Stimulated activated naive CD8-positive, alpha-beta T cell treated with anti-CD3 and anti-CD28 coated beads, Interleukin-15, Interleukin-2, amounts not matched to agents 100 ng/mL and 50 ng/mL, for 24 hours (primary cell): ENCODE data around the gene TMEM179B.

Experiments used
- H3K27ac Mint-ChIP-seq: one replicate; pipeline ENCODE4 v1.8.0; 2021; ENCODE audit warnings: mild to moderate bottlenecking, mixed read lengths
- H3K27me3 Mint-ChIP-seq: one replicate; pipeline ENCODE4 v1.8.0; 2021; ENCODE audit warnings: mixed read lengths
- H3K36me3 Mint-ChIP-seq: one replicate; pipeline ENCODE4 v1.8.0; 2021; ENCODE audit warnings: low read depth, mixed read lengths
- H3K4me1 Mint-ChIP-seq: one replicate; pipeline ENCODE4 v1.8.0; 2021; ENCODE audit warnings: low read depth, mixed read lengths
- H3K4me3 Mint-ChIP-seq: one replicate; pipeline ENCODE4 v1.8.0; 2021; ENCODE audit warnings: mild to moderate bottlenecking, mixed read lengths
- H3K9me3 Mint-ChIP-seq: one replicate; pipeline ENCODE4 v1.8.0; 2021; ENCODE audit warnings: mixed read lengths

The TMEM179B gene

GRCh38 chr11:62775646-62776045, 11.6 kb upstream of the TMEM179B start:
- H3K4me1 Mint-ChIP-seq, result peaks cover 29% of the 10 kb centered on the region
- no peak overlapping the region for H3K27ac Mint-ChIP-seq

GRCh38 chr11:62777389-62777788, 9.8 kb upstream of the TMEM179B start:
- Mint-ChIP-seq H3K27me3 (no peaks in the 10 kb centered on the region), H3K9me3 (no peaks in the 10 kb centered on the region), H3K27ac (peak overlapping the region; percentile 75), H3K4me3 (no peak overlapping the region), H3K4me1 (peaks cover 21% of the 10 kb centered on the region), H3K36me3 (peaks cover 21% of the 10 kb centered on the region)

More at GRCh38 chr11:62775646-62776045, 11.6 kb upstream of the TMEM179B start:
- no peak overlapping the region for H3K4me3 Mint-ChIP-seq
- H3K27me3 Mint-ChIP-seq, result no peaks in the 10 kb centered on the region
- H3K36me3 Mint-ChIP-seq, result peaks cover 21% of the 10 kb centered on the region
- H3K9me3 Mint-ChIP-seq, result no peaks in the 10 kb centered on the region

- Mint-ChIP-seq H3K4me3 (no peak overlapping the region), H3K36me3 (peaks cover 28% of the 10 kb centered on the region)
These were observed 8.8 kb upstream of the TMEM179B start for GRCh38 chr11:62778441-62778840.

GRCh38 chr11:62782753-62783152, 4.4 kb upstream of the TMEM179B start:
- peaks cover 18% of the 10 kb centered on the region for H3K4me1 Mint-ChIP-seq
- H3K9me3 Mint-ChIP-seq, result no peaks in the 10 kb centered on the region
- peaks cover 23% of the 10 kb centered on the region for H3K36me3 Mint-ChIP-seq
- no peaks in the 10 kb centered on the region for H3K27me3 Mint-ChIP-seq
- no peak overlapping the region for H3K27ac Mint-ChIP-seq
- no peak overlapping the region for H3K4me3 Mint-ChIP-seq

More at GRCh38 chr11:62778441-62778840, 8.8 kb upstream of the TMEM179B start:
- Mint-ChIP-seq H3K4me1 (peaks cover 20% of the 10 kb centered on the region), H3K9me3 (no peaks in the 10 kb centered on the region), H3K27ac (no peak overlapping the region), H3K27me3 (no peaks in the 10 kb centered on the region)

GRCh38 chr11:62786318-62787004, 741 bp upstream of the TMEM179B start:
- no peaks in the 10 kb centered on the region for H3K27me3 Mint-ChIP-seq
- no peaks in the 10 kb centered on the region for H3K9me3 Mint-ChIP-seq
- peaks cover 45% of the 10 kb centered on the region for H3K36me3 Mint-ChIP-seq
- peak overlapping the region; percentile 87 for H3K4me3 Mint-ChIP-seq
- H3K4me1 Mint-ChIP-seq, result peaks cover 44% of the 10 kb centered on the region
- H3K27ac Mint-ChIP-seq, result peak overlapping the region; percentile 92

- Mint-ChIP-seq H3K4me1 (peaks cover 54% of the 10 kb centered on the region), H3K36me3 (peaks cover 55% of the 10 kb centered on the region)
These were observed 1.8 kb downstream of the TMEM179B start for GRCh38 chr11:62788991-62789390.

GRCh38 chr11:62789576-62789975, 2.4 kb downstream of the TMEM179B start:
- Mint-ChIP-seq H3K4me3 (peak overlapping the region; percentile 94), H3K36me3 (peaks cover 61% of the 10 kb centered on the region), H3K9me3 (no peaks in the 10 kb centered on the region), H3K27me3 (no peaks in the 10 kb centered on the region), H3K4me1 (peaks cover 54% of the 10 kb centered on the region), H3K27ac (peak overlapping the region; percentile 92)

More at GRCh38 chr11:62788991-62789390, 1.8 kb downstream of the TMEM179B start:
- Mint-ChIP-seq H3K4me3 (peak overlapping the region; percentile 94), H3K27me3 (no peaks in the 10 kb centered on the region), H3K27ac (peak overlapping the region; percentile 92), H3K9me3 (no peaks in the 10 kb centered on the region)

GRCh38 chr11:62791501-62792201, 4.4 kb downstream of the TMEM179B start, which contains the start of gene TMEM223:
TMEM223 (minus strand) TSS chr11:62792006; CDS start chr11:62791994, 12 bp downstream.
- Mint-ChIP-seq H3K4me1 (peaks cover 46% of the 10 kb centered on the region), H3K36me3 (peaks cover 78% of the 10 kb centered on the region), H3K9me3 (no peaks in the 10 kb centered on the region)

GRCh38 chr11:62792202-62792575, 5.0 kb downstream of the TMEM179B start:
- no peaks in the 10 kb centered on the region for H3K27me3 Mint-ChIP-seq
- peak overlapping the region; percentile 94 for H3K4me3 Mint-ChIP-seq
- peaks cover 83% of the 10 kb centered on the region for H3K36me3 Mint-ChIP-seq
- H3K27ac Mint-ChIP-seq, result peak overlapping the region; percentile 83
- H3K9me3 Mint-ChIP-seq, result no peaks in the 10 kb centered on the region
- peaks cover 46% of the 10 kb centered on the region for H3K4me1 Mint-ChIP-seq

More at GRCh38 chr11:62791501-62792201, 4.4 kb downstream of the TMEM179B start, which contains the start of gene TMEM223:
- peak within 1 kb of the TSS; percentile 94 for H3K4me3 Mint-ChIP-seq
- no peaks in the 10 kb centered on the region for H3K27me3 Mint-ChIP-seq
- peak within 1 kb of the TSS; percentile 83 for H3K27ac Mint-ChIP-seq

GRCh38 chr11:62794201-62794775, 7.1 kb downstream of the TMEM179B start:
- H3K4me1 Mint-ChIP-seq, result peaks cover 29% of the 10 kb centered on the region
- no peak overlapping the region for H3K27ac Mint-ChIP-seq
- H3K36me3 Mint-ChIP-seq, result peaks cover 85% of the 10 kb centered on the region
- no peaks in the 10 kb centered on the region for H3K27me3 Mint-ChIP-seq
- no peaks in the 10 kb centered on the region for H3K9me3 Mint-ChIP-seq
- H3K4me3 Mint-ChIP-seq, result no peak overlapping the region

GRCh38 chr11:62796281-62796680, 9.1 kb downstream of the TMEM179B start:
- H3K4me1 Mint-ChIP-seq, result peaks cover 11% of the 10 kb centered on the region
- H3K27ac Mint-ChIP-seq, result no peak overlapping the region
- no peaks in the 10 kb centered on the region for H3K9me3 Mint-ChIP-seq
- H3K4me3 Mint-ChIP-seq, result no peak overlapping the region
- no peaks in the 10 kb centered on the region for H3K27me3 Mint-ChIP-seq
- H3K36me3 Mint-ChIP-seq, result peaks cover 82% of the 10 kb centered on the region

- H3K36me3 Mint-ChIP-seq, result peaks cover 88% of the 10 kb centered on the region
- H3K9me3 Mint-ChIP-seq, result no peaks in the 10 kb centered on the region
- H3K27me3 Mint-ChIP-seq, result no peaks in the 10 kb centered on the region
- H3K27ac Mint-ChIP-seq, result peak overlapping the region; percentile 13
- H3K4me1 Mint-ChIP-seq, result peaks cover 21% of the 10 kb centered on the region
- H3K4me3 Mint-ChIP-seq, result no peak overlapping the region
These were observed 12.3 kb downstream of the TMEM179B start for GRCh38 chr11:62799486-62799885.

- peak overlapping the region; percentile 16 for H3K27ac Mint-ChIP-seq
- peaks cover 78% of the 10 kb centered on the region for H3K36me3 Mint-ChIP-seq
- H3K4me3 Mint-ChIP-seq, result no peak overlapping the region
- no peaks in the 10 kb centered on the region for H3K9me3 Mint-ChIP-seq
- H3K4me1 Mint-ChIP-seq, result peaks cover 30% of the 10 kb centered on the region
- no peaks in the 10 kb centered on the region for H3K27me3 Mint-ChIP-seq
These were observed 13.9 kb downstream of the TMEM179B start for GRCh38 chr11:62801071-62801470.

- no peaks in the 10 kb centered on the region for H3K9me3 Mint-ChIP-seq
- no peaks in the 10 kb centered on the region for H3K27me3 Mint-ChIP-seq
- H3K4me1 Mint-ChIP-seq, result peaks cover 38% of the 10 kb centered on the region
- peak overlapping the region; percentile 99 for H3K4me3 Mint-ChIP-seq
- peak overlapping the region; percentile 95 for H3K27ac Mint-ChIP-seq
- H3K36me3 Mint-ChIP-seq, result peaks cover 49% of the 10 kb centered on the region
These were observed 17.3 kb downstream of the TMEM179B start for GRCh38 chr11:62804310-62805075.
